Natural killer cell (primary cell): ENCODE data around the gene FMNL1. TPM values are rescaled to one million over a fixed set of nuclear protein-coding genes. Genes with fewer than 3 reads are reported as not detected.

Source experiments
- ATAC-seq, 3 donors: fragments of 150-1000 bp in 2 of 3; fragments of 200-7000 bp in 1 of 3; cut with Tn5 transposase; 1 replicate in 1 of 3; 2 replicates in 2 of 3; pipeline ENCODE4 v1.10.0; 2021; ENCODE audit warnings: mild to moderate bottlenecking in 2 of 3, moderate library complexity in 2 of 3
- DNase-seq, 2 donors: peaks; one replicate each; pipeline versions ENCODE4 v3.0.0 to v3.0.0-alpha.2; 2013 to 2021; ENCODE audit warnings: mixed read lengths in 1 of 2
- H3K27ac ChIP-seq: one replicate; pipeline ENCODE4 v1.5.1; 2013; ENCODE audit warnings: mild to moderate bottlenecking, low read length
- H3K27me3 ChIP-seq: one replicate; pipeline ENCODE4 v1.6.1; 2013; ENCODE audit warnings: low read length; ENCODE audit not compliant: control insufficient read depth, insufficient read depth
- H3K36me3 ChIP-seq: one replicate; pipeline ENCODE4 v1.6.1; 2013; ENCODE audit warnings: low read length; ENCODE audit not compliant: control insufficient read depth, insufficient read depth
- H3K4me1 ChIP-seq: one replicate; pipeline ENCODE4 v1.6.1; 2013; ENCODE audit warnings: low read length; ENCODE audit not compliant: control insufficient read depth, insufficient read depth
- H3K4me3 ChIP-seq: one replicate; pipeline ENCODE4 v1.5.1; 2013; ENCODE audit warnings: low read length
- H3K9me3 ChIP-seq: one replicate; pipeline ENCODE4 v1.6.1; 2013; ENCODE audit warnings: low read length; ENCODE audit not compliant: control insufficient read depth, insufficient read depth
- H3K27ac Mint-ChIP-seq, 2 donors: one replicate each; pipeline ENCODE4 v1.8.0; 2022; ENCODE audit warnings: mild to moderate bottlenecking in 2 of 2, mixed read lengths in 2 of 2, moderate library complexity in 1 of 2
- H3K27me3 Mint-ChIP-seq, 2 donors: one replicate each; pipeline ENCODE4 v1.8.0; 2022; ENCODE audit warnings: low read depth in 2 of 2, mixed read lengths in 2 of 2
- H3K36me3 Mint-ChIP-seq: one replicate; pipeline ENCODE4 v1.8.0; 2022; ENCODE audit warnings: mixed read lengths
- H3K4me1 Mint-ChIP-seq, 2 donors: one replicate each; pipeline ENCODE4 v1.8.0; 2022; ENCODE audit warnings: mixed read lengths in 2 of 2
- H3K4me3 Mint-ChIP-seq: one replicate; pipeline ENCODE4 v1.8.0; 2022; ENCODE audit warnings: mild to moderate bottlenecking, moderate library complexity, mixed read lengths
- H3K9me3 Mint-ChIP-seq, 2 donors: one replicate each; pipeline ENCODE4 v1.8.0; 2022; ENCODE audit warnings: mixed read lengths in 2 of 2
- CTCF ChIP-seq: fragments of 200-600 bp; IDR thresholded peaks from one replicate; pipeline ENCODE4 v1.8.0; 2022; ENCODE audit warnings: antibody characterized with exemption
- WGBS: methylation state at CpG from one replicate; pipeline ENCODE4 v1.1.7; 2013; ENCODE audit warnings: missing lambda C conversion rate; ENCODE audit not compliant: insufficient coverage; 5-methylcytosine and 5-hydroxymethylcytosine counted together
- intact Hi-C: fragments of 100-400 bp; cut with micrococcal nuclease; formaldehyde crosslinking; loops from one replicate; pipeline ENCODE4 v1.14.2; 2022
- total RNA-seq, 4 donors: library from RNA; stranded (reverse); fragments of 120-200 nt in 1 of 4; gene quantifications; one replicate each; pipeline versions ENCODE4 v1.2.3 to v1.2.4, GENCODE V29; 2013 to 2022

FMNL1 gene
- total RNA-seq, 3 donors from 2014 or later (not counting 1 experiment from before 2014, with no cell fraction given): 741 to 836 (median 752) TPM

- ATAC-seq (peak; percentile 93 to 99 (median 99)), DNase-seq (peak; percentile 86 to 95)
- no peaks in the 10 kb centered on the region for H3K27me3 Mint-ChIP-seq
- no peak overlapping the region for H3K27ac ChIP-seq
- peak; percentile 72 for TF ChIP-seq CTCF
- intact Hi-C loops: loop anchor here (1.0 to 2.0 kb wide), 3 partner anchors 35 to 108 kb away; no protein-coding TSS in a partner anchor
- no peak overlapping the region for H3K4me3 Mint-ChIP-seq
- no peaks in the 10 kb centered on the region for H3K4me1 ChIP-seq
- H3K9me3 ChIP-seq: no peaks in the 10 kb centered on the region
- no peaks in the 10 kb centered on the region for H3K9me3 Mint-ChIP-seq
- no peak overlapping the region for H3K4me3 ChIP-seq
- peaks cover 35% of the 10 kb centered on the region for H3K36me3 ChIP-seq
- H3K27ac Mint-ChIP-seq: peak overlapping the region in 1 of 2 donors; percentile 66
- H3K27me3 ChIP-seq: no peaks in the 10 kb centered on the region
- H3K36me3 Mint-ChIP-seq: no peaks in the 10 kb centered on the region
- H3K4me1 Mint-ChIP-seq: peaks cover 0 to 5% of the 10 kb centered on the region in 2 donors
- WGBS: 52% methylated on average over 16 of the region's 16 CpGs
Measured at GRCh38 chr17:45277216-45277849, 55.6 kb downstream of the FMNL1 start.

- 94% methylated on average over 7 of the region's 7 CpGs for WGBS
- intact Hi-C loops: loop anchor here (1.0 to 2.0 kb wide), 3 partner anchors 35 to 107 kb away; no protein-coding TSS in a partner anchor
- Mint-ChIP-seq H3K4me3 (no peak overlapping the region), H3K4me1 (peaks cover 5 to 10% of the 10 kb centered on the region in 2 donors), H3K27ac (peak overlapping the region in 1 of 2 donors; percentile 66), H3K9me3 (no peaks in the 10 kb centered on the region), H3K36me3 (no peaks in the 10 kb centered on the region), H3K27me3 (no peaks in the 10 kb centered on the region)
- ATAC-seq (no peak), DNase-seq (no peak)
- Histone ChIP-seq H3K36me3 (peaks cover 36% of the 10 kb centered on the region), H3K27me3 (no peaks in the 10 kb centered on the region), H3K4me1 (peaks cover 4% of the 10 kb centered on the region), H3K4me3 (no peak overlapping the region), H3K9me3 (no peaks in the 10 kb centered on the region), H3K27ac (no peak overlapping the region)
- no peak for TF ChIP-seq CTCF
Measured at GRCh38 chr17:45277992-45278391, 56.3 kb downstream of the FMNL1 start.

- H3K27ac ChIP-seq: no peak overlapping the region
- no peaks in the 10 kb centered on the region for H3K36me3 Mint-ChIP-seq
- no peak for TF ChIP-seq CTCF
- H3K27ac Mint-ChIP-seq: no peak overlapping the region
- no peak for ATAC-seq
- H3K4me3 ChIP-seq: no peak overlapping the region
- peaks cover 39% of the 10 kb centered on the region for H3K36me3 ChIP-seq
- no peaks in the 10 kb centered on the region for H3K27me3 ChIP-seq
- no peaks in the 10 kb centered on the region for H3K27me3 Mint-ChIP-seq
- H3K4me3 Mint-ChIP-seq: no peak overlapping the region
- peaks cover 4% of the 10 kb centered on the region for H3K4me1 ChIP-seq
- no peaks in the 10 kb centered on the region for H3K9me3 ChIP-seq
- peaks cover 6 to 17% of the 10 kb centered on the region in 2 donors for H3K4me1 Mint-ChIP-seq
- no peak for DNase-seq
- H3K9me3 Mint-ChIP-seq: no peaks in the 10 kb centered on the region
- intact Hi-C loops: no loop called here
- 84% methylated on average over 3 of the region's 3 CpGs for WGBS
Measured at GRCh38 chr17:45279898-45280297, 58.2 kb downstream of the FMNL1 start.
